T-helper 17 cell (primary cell): ENCODE results near the gene CCNJL. TPM values are rescaled to one million over a fixed set of nuclear protein-coding genes. Genes with fewer than 3 reads are reported as not detected.

Source experiments
- ATAC-seq: fragments of 150-1000 bp; cut with Tn5 transposase; 2 replicates; pipeline ENCODE4 v1.10.0; 2021; ENCODE audit warnings: mild to moderate bottlenecking, moderate library complexity
- DNase-seq, 3 donors: peaks; one replicate each; pipeline versions ENCODE4 v3.0.0 to v3.0.0-alpha.2; 2020 to 2021
- H3K9me3 ChIP-seq: one replicate; pipeline ENCODE4 v1.7.0; 2013; ENCODE audit warnings: low read length, mild to moderate bottlenecking; ENCODE audit not compliant: control insufficient read depth, poor library complexity, severe bottlenecking
- H3K27ac Mint-ChIP-seq: one replicate; pipeline ENCODE4 v1.8.0; 2022; ENCODE audit warnings: mild to moderate bottlenecking, moderate library complexity, mixed read lengths
- H3K27me3 Mint-ChIP-seq: one replicate; pipeline ENCODE4 v1.8.0; 2022; ENCODE audit warnings: mixed read lengths
- H3K36me3 Mint-ChIP-seq: one replicate; pipeline ENCODE4 v1.8.0; 2022; ENCODE audit warnings: low read depth, mixed read lengths
- H3K4me1 Mint-ChIP-seq: one replicate; pipeline ENCODE4 v1.8.0; 2022; ENCODE audit warnings: mild to moderate bottlenecking, mixed read lengths
- H3K4me3 Mint-ChIP-seq: one replicate; pipeline ENCODE4 v1.8.0; 2022; ENCODE audit warnings: mild to moderate bottlenecking, moderate library complexity, mixed read lengths
- total RNA-seq, 4 donors: library from RNA in 2 of 4; stranded (reverse) in 2 of 4; gene quantifications; one replicate each; pipeline ENCODE4 v1.2.3 and lab custom pipeline; 2022 to 2026

Gene CCNJL
- total RNA-seq, 2 donors from 2014 or later: 1.5 TPM; not detected in 1

GRCh38 chr5:160235731-160236130 lies 76.6 kb downstream of the CCNJL start:
- DNase-seq (no peak), ATAC-seq (no peak)
- Mint-ChIP-seq H3K27me3 (peaks cover 29% of the 10 kb centered on the region), H3K27ac (no peak overlapping the region), H3K4me1 (peaks cover 4% of the 10 kb centered on the region), H3K4me3 (no peak overlapping the region), H3K36me3 (peaks cover 10% of the 10 kb centered on the region)
- H3K9me3 ChIP-seq: no peaks in the 10 kb centered on the region

- H3K4me1 Mint-ChIP-seq: peaks cover 4% of the 10 kb centered on the region
- DNase-seq (no peak), ATAC-seq (no peak)
- no peak overlapping the region for H3K27ac Mint-ChIP-seq
- peaks cover 15% of the 10 kb centered on the region for H3K27me3 Mint-ChIP-seq
- no peak overlapping the region for H3K4me3 Mint-ChIP-seq
- peaks cover 12% of the 10 kb centered on the region for H3K36me3 Mint-ChIP-seq
- no peaks in the 10 kb centered on the region for H3K9me3 ChIP-seq
Observed at GRCh38 chr5:160233215-160233614, 79.1 kb downstream of the CCNJL start.

GRCh38 chr5:160231783-160232342 lies 80.5 kb downstream of the CCNJL start:
- peaks cover 5% of the 10 kb centered on the region for H3K36me3 Mint-ChIP-seq
- peaks cover 4% of the 10 kb centered on the region for H3K4me1 Mint-ChIP-seq
- H3K27me3 Mint-ChIP-seq: peaks cover 9% of the 10 kb centered on the region
- no peak overlapping the region for H3K27ac Mint-ChIP-seq
- DNase-seq (no peak), ATAC-seq (no peak)
- no peak overlapping the region for H3K4me3 Mint-ChIP-seq
- no peaks in the 10 kb centered on the region for H3K9me3 ChIP-seq

- Mint-ChIP-seq H3K4me3 (no peak overlapping the region), H3K27ac (no peak overlapping the region), H3K4me1 (peaks cover 4% of the 10 kb centered on the region), H3K27me3 (peaks cover 6% of the 10 kb centered on the region), H3K36me3 (peaks cover 5% of the 10 kb centered on the region)
- DNase-seq (no peak), ATAC-seq (no peak)
- no peaks in the 10 kb centered on the region for H3K9me3 ChIP-seq
Observed at GRCh38 chr5:160230686-160231527, 81.5 kb downstream of the CCNJL start.

GRCh38 chr5:160229190-160229742 lies 83.1 kb downstream of the CCNJL start, which contains the start of gene FABP6:
FABP6 (plus strand) TSS chr5:160229506; CDS start chr5:160229558, 52 bp downstream.
- no peaks in the 10 kb centered on the region for H3K4me1 Mint-ChIP-seq
- ATAC-seq (no peak), DNase-seq (no peak)
- H3K36me3 Mint-ChIP-seq: peaks cover 4% of the 10 kb centered on the region
- H3K27me3 Mint-ChIP-seq: no peaks in the 10 kb centered on the region
- no peak within 1 kb of the TSS for H3K4me3 Mint-ChIP-seq
- H3K27ac Mint-ChIP-seq: no peak within 1 kb of the TSS
- no peaks in the 10 kb centered on the region for H3K9me3 ChIP-seq

- no peaks in the 10 kb centered on the region for H3K9me3 ChIP-seq
- H3K4me3 Mint-ChIP-seq: no peak overlapping the region
- H3K4me1 Mint-ChIP-seq: no peaks in the 10 kb centered on the region
- no peak for DNase-seq
- peaks cover 4% of the 10 kb centered on the region for H3K36me3 Mint-ChIP-seq
- ATAC-seq: no peak
- H3K27ac Mint-ChIP-seq: no peak overlapping the region
- H3K27me3 Mint-ChIP-seq: no peaks in the 10 kb centered on the region
Observed at GRCh38 chr5:160227012-160227411, 85.4 kb downstream of the CCNJL start.

- Mint-ChIP-seq H3K27ac (no peak overlapping the region), H3K4me1 (no peaks in the 10 kb centered on the region), H3K27me3 (peaks cover 27% of the 10 kb centered on the region), H3K4me3 (no peak overlapping the region), H3K36me3 (no peaks in the 10 kb centered on the region)
- no peak for ATAC-seq
- H3K9me3 ChIP-seq: no peaks in the 10 kb centered on the region
- no peak for DNase-seq
Observed at GRCh38 chr5:160221082-160221481, 91.3 kb downstream of the CCNJL start.

- Mint-ChIP-seq H3K4me1 (no peaks in the 10 kb centered on the region), H3K27ac (no peak overlapping the region), H3K27me3 (peaks cover 36% of the 10 kb centered on the region), H3K4me3 (no peak overlapping the region), H3K36me3 (no peaks in the 10 kb centered on the region)
- no peaks in the 10 kb centered on the region for H3K9me3 ChIP-seq
- ATAC-seq (no peak), DNase-seq (no peak)
Observed at GRCh38 chr5:160219356-160219755, 93.0 kb downstream of the CCNJL start.

- H3K4me3 Mint-ChIP-seq: no peak overlapping the region
- H3K27me3 Mint-ChIP-seq: peaks cover 26% of the 10 kb centered on the region
- no peak for DNase-seq
- no peaks in the 10 kb centered on the region for H3K4me1 Mint-ChIP-seq
- no peaks in the 10 kb centered on the region for H3K36me3 Mint-ChIP-seq
- H3K9me3 ChIP-seq: no peaks in the 10 kb centered on the region
- no peak overlapping the region for H3K27ac Mint-ChIP-seq
- ATAC-seq: no peak
Observed at GRCh38 chr5:160213537-160213936, 98.8 kb downstream of the CCNJL start.

GRCh38 chr5:160211352-160211751 lies 101.0 kb downstream of the CCNJL start:
- no peak overlapping the region for H3K4me3 Mint-ChIP-seq
- H3K4me1 Mint-ChIP-seq: no peaks in the 10 kb centered on the region
- ATAC-seq (no peak), DNase-seq (no peak)
- no peak overlapping the region for H3K27ac Mint-ChIP-seq
- no peaks in the 10 kb centered on the region for H3K9me3 ChIP-seq
- no peaks in the 10 kb centered on the region for H3K36me3 Mint-ChIP-seq
- peaks cover 22% of the 10 kb centered on the region for H3K27me3 Mint-ChIP-seq

- Mint-ChIP-seq H3K27ac (no peak overlapping the region), H3K27me3 (peaks cover 18% of the 10 kb centered on the region), H3K4me3 (no peak overlapping the region), H3K4me1 (peaks cover 2% of the 10 kb centered on the region), H3K36me3 (no peaks in the 10 kb centered on the region)
- ATAC-seq: no peak
- no peaks in the 10 kb centered on the region for H3K9me3 ChIP-seq
- no peak for DNase-seq
Observed at GRCh38 chr5:160210606-160211005, 101.8 kb downstream of the CCNJL start.

GRCh38 chr5:160209917-160210316 lies 102.4 kb downstream of the CCNJL start:
- ATAC-seq (no peak), DNase-seq (no peak)
- no peaks in the 10 kb centered on the region for H3K9me3 ChIP-seq
- peaks cover 14% of the 10 kb centered on the region for H3K27me3 Mint-ChIP-seq
- peaks cover 2% of the 10 kb centered on the region for H3K4me1 Mint-ChIP-seq
- no peaks in the 10 kb centered on the region for H3K36me3 Mint-ChIP-seq
- H3K27ac Mint-ChIP-seq: no peak overlapping the region
- no peak overlapping the region for H3K4me3 Mint-ChIP-seq

- no peaks in the 10 kb centered on the region for H3K36me3 Mint-ChIP-seq
- H3K27me3 Mint-ChIP-seq: peaks cover 17% of the 10 kb centered on the region
- H3K9me3 ChIP-seq: no peaks in the 10 kb centered on the region
- no peak overlapping the region for H3K4me3 Mint-ChIP-seq
- H3K27ac Mint-ChIP-seq: no peak overlapping the region
- ATAC-seq (no peak), DNase-seq (no peak)
- H3K4me1 Mint-ChIP-seq: peaks cover 2% of the 10 kb centered on the region
Observed at GRCh38 chr5:160207061-160207460, 105.3 kb downstream of the CCNJL start.
